ENCODE measurements around the gene KCTD18. TPM values are rescaled to one million over a fixed set of nuclear protein-coding genes. Genes with fewer than 3 reads are reported as not detected.

KCTD18 gene
- total RNA-seq, 1 donor from 2014 or later, result 14.0 TPM

GRCh38 chr2:200454927-200455801, 54.7 kb downstream of the KCTD18 start:
- no peak for DNase-seq

DNA sequence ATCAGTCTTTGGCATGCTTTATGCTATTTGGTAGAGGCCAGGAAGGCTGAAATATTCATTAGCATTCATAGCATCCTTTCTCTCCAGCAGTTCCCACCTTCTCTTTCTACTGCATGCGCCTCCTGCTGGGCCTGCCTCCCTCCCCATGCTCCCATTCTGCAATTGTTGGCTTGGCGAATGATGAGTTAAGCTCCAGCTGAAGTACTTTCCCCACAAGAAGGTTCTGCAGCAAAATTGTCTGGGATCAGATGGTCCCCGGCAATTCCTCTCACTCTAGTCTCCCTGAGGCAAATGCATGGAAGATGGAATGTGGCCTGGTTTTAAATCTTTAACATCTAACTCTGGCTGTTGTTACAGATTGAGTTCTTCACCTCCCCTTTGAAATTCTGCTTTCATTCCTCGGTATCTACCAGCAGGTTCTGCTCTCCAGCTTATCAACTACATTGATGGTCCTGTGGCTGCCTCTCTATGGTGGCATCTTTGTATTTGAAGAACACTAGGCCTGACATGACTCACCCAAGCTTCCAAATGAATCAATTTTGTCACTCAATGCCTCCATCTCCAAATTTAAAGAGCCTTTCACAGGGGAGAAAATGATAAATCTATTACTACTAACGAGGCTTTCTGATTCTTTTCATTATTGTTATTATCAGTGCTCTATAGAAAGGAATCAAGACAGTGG, 55.9 kb downstream of the KCTD18 start:
- DNase-seq, result no peak

GRCh38 chr2:200453142-200453852, 56.6 kb downstream of the KCTD18 start:
- DNase-seq, result no peak

DNA sequence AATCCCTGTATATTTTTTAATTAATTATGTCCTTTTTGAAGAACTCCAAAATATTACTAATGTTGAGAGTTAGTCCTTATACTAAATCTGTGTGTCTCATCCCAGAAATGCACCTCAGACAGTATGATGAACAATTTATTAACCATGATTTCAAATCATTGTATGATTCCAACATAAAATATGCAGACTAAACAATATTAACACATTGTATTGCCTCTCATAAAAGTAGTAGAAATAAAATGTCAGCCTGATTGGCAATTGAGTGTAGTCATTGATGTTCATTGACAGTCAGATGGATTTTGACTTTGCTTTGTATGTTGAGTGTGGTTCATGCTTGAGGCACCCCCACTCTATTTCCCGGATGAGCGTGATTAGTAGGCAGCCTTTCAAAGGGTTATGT, 57.5 kb downstream of the KCTD18 start:
- no peak for DNase-seq

- no peak for DNase-seq
These were observed 58.4 kb downstream of the KCTD18 start for GRCh38 chr2:200451511-200451910.

DNA sequence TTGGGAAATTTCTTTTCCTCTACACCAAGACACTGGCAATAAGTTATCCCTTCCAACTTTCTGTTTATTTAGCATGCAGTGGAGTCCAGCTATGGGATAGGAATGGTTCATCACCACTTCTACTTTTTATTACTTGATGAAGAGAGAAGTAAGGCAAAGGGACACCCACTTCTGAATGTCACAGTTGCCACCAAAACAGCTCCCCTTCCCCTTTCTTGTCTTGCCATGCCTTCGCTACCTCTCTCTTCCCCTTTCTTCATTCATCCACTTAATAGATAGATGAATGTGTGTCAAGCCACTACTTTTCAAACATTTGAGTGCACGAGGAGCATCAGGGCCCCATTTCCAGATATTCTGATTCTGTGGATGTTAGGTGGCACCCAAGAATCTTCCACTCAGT, 59.6 kb downstream of the KCTD18 start:
- DNase-seq, result no peak

DNA sequence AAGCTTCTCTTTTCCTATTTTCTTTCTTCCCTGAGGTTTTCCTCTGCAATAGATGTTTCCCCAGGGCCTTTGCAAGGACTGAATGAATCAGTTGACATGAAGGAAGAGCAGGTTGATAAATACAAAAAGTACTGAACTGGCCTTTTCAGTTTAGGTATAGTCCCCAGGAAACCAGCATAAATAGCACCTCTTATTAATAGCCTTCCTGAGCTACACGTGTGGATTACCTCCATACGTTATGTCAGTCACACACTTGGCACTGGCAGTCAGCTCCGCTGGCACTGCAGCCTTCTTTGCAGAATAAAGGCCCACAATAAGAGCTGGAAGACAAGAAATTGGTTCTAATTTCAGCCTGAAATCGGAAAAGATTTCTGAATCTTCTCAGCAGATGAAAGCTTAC, 60.7 kb downstream of the KCTD18 start:
- no peak for DNase-seq

DNA sequence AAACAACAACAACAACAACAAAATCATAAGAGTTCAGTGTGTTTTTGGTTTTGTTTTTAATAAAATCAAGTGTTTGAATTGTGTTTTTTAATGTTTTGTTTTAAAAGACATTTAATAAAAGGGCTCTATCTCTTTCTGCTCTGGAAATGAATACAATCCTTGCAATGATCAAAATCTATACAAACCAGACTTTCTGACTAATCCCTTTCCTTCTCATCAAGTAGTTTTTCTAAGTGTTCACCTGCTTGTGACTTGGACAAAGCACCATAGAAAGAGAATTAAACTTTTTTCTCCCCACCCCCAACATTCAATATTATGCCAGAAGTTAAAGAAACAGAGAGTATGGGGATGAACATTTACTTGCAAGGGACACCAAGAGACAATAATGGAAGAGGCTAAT, 61.4 kb downstream of the KCTD18 start:
- DNase-seq, result no peak

- no peak for DNase-seq
These were observed 62.6 kb downstream of the KCTD18 start for GRCh38 chr2:200447139-200447855.

DNA sequence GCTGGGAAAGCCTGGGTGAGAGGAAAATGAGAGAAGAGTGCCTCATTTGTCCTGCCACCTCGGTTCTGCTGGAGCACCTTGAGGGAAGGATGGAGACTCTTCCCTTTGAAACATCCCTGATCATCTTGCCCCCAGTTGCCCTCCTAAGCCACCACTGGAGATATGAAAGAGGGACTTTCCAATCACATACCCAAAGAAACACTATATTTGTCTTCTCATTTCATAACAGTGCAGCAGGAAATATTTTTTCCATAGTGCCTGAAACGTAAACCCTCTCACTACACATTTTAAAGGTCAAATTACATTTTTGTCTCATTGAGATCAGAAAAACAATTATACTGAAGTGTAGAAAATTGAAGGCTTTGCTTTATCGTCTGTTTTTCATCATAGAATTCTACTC, 63.3 kb downstream of the KCTD18 start:
- DNase-seq, result no peak

- DNase-seq, result no peak
These were observed 64.6 kb downstream of the KCTD18 start for GRCh38 chr2:200445284-200445683.

DNA sequence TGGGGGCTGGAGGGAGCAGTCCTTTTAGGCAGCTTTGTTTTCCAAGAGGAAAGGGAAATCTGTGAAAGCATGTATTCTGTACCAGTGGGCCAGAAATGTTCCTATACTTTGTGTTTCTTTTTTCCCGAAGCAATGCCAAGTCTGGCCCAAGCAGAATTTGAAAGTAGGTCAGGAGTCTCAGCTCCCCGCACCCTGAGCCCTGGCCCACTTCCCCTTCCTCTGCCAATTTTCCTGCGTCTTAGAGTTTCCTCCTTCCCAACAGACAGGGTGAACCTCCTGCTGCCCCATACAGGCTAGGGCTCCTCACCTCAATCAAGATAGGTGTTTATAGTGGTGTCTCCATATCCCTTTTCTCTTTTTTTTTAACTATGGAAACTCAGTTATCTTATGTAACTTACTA, 65.3 kb downstream of the KCTD18 start:
- no peak for DNase-seq

DNA sequence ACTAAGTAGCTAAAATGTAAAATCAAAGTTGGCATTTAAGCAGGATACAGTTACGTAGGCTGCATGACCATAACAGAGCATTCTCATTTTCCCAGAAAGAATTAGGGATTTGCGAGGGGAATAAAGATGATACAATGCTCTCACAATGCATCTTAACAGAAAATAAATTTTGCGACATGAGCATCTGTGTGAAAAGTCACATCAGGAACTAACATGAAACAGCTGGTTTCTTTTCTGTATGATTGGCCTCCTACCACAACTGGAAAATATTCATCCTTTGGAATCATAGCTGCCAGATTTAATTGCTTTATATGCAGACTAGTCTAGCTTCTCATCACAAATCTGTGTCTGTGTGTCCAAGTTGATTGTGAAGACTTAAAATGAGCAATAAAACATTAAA, 66.0 kb downstream of the KCTD18 start:
- peak; percentile 94 for DNase-seq

DNA sequence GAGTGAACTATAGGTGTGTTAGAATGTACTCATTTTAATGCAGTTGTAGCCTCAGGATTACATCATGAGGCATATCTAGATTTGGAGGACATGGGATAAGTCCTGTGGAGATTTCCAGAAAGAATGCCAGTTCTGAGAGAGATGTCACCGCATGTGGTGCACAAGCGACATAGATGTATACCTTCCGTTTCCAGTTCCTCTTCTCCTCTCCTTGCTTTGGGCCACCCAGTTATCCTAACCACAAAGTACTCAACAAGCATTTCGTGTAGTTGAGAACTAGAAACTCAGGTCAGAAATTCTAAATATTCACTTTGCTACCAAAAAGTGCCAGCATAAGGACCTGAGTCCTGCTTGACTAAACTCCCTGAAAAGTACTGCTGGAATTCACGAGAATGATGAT, 66.5 kb downstream of the KCTD18 start:
- DNase-seq, result no peak

- DNase-seq, result no peak
These were observed 67.4 kb downstream of the KCTD18 start for GRCh38 chr2:200442471-200442870.

GRCh38 chr2:200439981-200440380, 69.9 kb downstream of the KCTD18 start:
- DNase-seq, result no peak

Other genes with a start within 250 kb of the KCTD18 start
- gene SPATS2L, start 203.4 kb downstream of the KCTD18 start, total RNA-seq, result 55.1 TPM
- gene SGO2, start 16.1 kb upstream of the KCTD18 start, total RNA-seq, result 7.7 TPM
- 2.6 TPM for gene AOX1, start 75.9 kb upstream of the KCTD18 start, total RNA-seq

Data from skin of body (tissue), 2 donors.